ENCODE results near the gene NNT.

DNA sequence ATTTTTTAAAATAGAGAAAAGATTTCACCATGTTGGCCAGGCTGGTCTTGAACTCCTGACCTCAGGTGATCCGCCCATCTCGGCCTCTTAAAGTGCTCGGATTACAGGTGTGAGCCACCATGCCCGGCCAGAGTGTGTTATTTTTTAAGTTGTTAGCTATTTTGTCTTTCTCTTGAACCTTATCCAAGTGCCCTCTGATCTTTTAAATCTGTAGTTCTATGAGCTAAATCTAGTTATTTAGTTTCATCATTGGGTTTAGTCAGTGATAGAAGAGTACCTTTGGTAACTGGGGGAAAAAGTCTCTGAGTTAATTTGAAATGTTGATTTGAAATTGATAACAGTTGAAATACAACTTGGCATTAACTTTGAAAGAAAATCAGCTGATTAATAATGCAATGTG, 88.3 kb downstream of the NNT start:
- TF ChIP-seq, protein P1, sequence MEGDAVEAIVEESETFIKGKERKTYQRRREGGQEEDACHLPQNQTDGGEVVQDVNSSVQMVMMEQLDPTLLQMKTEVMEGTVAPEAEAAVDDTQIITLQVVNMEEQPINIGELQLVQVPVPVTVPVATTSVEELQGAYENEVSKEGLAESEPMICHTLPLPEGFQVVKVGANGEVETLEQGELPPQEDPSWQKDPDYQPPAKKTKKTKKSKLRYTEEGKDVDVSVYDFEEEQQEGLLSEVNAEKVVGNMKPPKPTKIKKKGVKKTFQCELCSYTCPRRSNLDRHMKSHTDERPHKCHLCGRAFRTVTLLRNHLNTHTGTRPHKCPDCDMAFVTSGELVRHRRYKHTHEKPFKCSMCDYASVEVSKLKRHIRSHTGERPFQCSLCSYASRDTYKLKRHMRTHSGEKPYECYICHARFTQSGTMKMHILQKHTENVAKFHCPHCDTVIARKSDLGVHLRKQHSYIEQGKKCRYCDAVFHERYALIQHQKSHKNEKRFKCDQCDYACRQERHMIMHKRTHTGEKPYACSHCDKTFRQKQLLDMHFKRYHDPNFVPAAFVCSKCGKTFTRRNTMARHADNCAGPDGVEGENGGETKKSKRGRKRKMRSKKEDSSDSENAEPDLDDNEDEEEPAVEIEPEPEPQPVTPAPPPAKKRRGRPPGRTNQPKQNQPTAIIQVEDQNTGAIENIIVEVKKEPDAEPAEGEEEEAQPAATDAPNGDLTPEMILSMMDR (IDR thresholded peaks at IDR 0.05; ENCODE audit: borderline replicate concordance, extremely low read depth, low read length, poor library complexity, severe bottlenecking), result no peak
- no peak for TF ChIP-seq EZH2 (IDR thresholded peaks at IDR 0.05; ENCODE audit: borderline replicate concordance, low read depth, low read length, severe bottlenecking)

Data from DND-41 (cell line).